ENCODE measurements around the gene NDUFS8.

DNA sequence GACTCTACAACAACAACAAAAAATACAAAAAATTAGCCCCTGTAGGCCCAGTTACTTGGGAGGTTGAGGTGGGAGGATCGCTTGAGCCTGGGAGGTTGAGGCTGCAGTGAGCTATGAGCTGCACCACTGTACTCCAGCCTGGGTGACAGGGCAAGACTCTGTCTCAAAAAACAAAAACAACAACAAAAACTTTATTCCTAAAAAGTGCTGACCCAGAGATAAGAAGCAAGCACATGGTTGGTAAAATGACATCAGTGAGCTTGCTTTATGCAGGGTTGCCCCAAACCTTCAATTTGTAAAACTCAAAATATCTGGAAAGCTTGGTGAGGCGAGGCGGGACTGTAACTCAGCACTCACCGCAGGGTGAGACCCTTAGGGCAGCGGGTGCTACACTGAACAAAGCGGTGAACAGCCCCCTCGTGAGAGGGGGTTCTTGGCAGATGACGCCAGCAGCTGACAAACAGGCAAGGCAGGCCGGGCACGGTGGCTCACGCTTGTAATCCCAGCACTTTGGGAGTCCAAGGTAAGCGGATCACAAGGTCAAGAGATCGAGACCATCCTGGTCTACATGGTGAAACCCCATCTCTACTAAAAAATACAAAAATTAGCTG, 4.9 kb downstream of the NDUFS8 start:
- TF ChIP-seq POLR2A (IDR thresholded peaks at IDR 0.05; ENCODE audit: low read length) (no peak), GATA1 (IDR thresholded peaks at IDR 0.05; ENCODE audit: low read depth, low read length) (no peak)

Measured in erythroblast (primary cell).